HG02798 (cell line): ENCODE measurements around the gene C5orf58.

ENCODE experiments used
- ATAC-seq: cut with Tn5 transposase; IDR thresholded peaks from one replicate; pipeline ENCODE4 v1.9.1; 2021; ENCODE audit warnings: mild to moderate bottlenecking; ENCODE audit not compliant: unreplicated experiment, poor library complexity

The C5orf58 gene

GRCh38 chr5:170278611-170279458 is 46.0 kb downstream of the C5orf58 start:
- peak; percentile 85 for ATAC-seq

- ATAC-seq: no peak
Measured at GRCh38 chr5:170279459-170279817, 46.7 kb downstream of the C5orf58 start.

GRCh38 chr5:170280011-170280493 is 47.3 kb downstream of the C5orf58 start:
- no peak for ATAC-seq

DNA sequence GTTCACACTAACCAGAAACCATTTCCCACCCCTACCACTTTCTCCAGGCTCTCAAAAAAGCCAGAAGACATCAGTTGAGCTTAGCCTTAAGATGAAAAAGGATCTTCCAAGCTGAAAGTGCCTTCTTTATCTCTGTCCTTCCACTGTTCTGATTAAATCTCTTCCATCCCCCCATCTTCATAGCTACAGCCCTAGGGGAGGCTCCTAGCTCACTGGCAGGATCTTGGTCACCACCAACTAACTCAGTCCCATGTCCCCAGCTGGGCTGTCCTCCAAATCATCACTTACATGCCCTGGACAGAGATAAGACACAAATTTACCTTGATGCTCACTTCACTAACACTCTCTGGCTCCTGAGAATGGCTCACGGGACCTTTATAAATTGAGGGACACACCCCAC is 50.5 kb downstream of the C5orf58 start:
- no peak for ATAC-seq

DNA sequence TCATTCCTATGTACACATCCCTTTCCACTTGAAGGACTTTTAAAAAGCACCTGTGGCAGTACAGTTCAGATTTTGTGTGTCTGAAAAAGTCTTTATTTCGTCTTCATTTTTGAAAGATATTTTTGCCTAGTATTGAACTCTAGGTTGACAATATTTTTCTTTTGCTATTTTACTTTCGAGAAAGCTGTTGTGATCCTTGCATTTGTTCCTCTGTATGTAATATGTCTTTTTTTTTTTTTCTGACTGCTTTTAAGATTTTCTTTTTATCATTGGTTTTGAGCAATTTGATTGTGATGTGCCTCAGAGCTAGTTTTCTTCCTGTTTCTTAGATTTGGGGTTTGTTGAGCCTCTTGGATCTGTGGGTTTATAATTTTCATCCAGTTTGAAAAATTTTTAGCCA is 51.4 kb downstream of the C5orf58 start:
- no peak for ATAC-seq

DNA sequence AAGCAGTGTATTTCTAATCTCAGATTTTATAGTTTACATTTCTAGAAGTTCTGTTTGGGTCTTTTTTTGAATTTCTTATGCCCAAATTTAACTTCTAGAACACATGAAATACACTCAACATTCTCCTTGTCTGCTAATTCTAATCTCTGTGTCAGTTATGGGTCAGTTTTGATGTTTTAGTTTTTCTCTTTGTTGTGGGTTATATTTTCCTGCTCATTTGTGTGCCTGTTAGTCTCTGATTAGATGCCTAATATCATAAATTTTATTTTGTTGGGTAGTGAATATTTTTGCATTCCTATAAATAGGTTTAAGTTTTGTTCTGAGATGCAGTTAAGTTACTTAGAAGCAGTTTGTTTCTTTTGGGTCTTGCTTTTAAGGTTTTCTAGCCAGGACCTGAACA is 52.4 kb downstream of the C5orf58 start:
- no peak for ATAC-seq

DNA sequence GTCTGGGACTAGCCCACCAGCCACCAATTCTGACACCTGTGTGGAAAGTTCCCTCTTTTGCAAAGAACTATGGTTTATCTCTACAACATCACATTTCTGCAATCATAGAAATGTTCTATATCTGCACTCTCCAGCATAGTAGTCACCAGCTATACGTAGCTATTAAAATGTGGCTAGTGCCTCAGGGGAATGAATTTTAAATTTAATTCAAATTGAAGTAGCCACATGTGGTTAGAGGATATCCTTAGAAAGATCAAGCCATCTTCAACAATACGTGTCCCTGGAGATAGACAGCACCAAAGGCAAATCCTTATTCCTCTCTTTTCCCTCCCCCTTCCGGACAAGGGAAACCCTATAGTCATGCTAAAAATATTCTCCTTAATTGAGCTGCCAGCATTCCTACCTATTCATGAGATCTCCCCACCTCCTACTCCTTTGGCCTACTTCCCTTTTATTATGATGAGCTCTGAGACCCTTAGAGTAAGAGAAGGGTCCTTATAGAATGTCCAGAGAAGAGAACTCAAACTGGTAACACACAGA is 53.7 kb downstream of the C5orf58 start:
- no peak for ATAC-seq

GRCh38 chr5:170287532-170287931 is 54.7 kb downstream of the C5orf58 start:
- no peak for ATAC-seq

DNA sequence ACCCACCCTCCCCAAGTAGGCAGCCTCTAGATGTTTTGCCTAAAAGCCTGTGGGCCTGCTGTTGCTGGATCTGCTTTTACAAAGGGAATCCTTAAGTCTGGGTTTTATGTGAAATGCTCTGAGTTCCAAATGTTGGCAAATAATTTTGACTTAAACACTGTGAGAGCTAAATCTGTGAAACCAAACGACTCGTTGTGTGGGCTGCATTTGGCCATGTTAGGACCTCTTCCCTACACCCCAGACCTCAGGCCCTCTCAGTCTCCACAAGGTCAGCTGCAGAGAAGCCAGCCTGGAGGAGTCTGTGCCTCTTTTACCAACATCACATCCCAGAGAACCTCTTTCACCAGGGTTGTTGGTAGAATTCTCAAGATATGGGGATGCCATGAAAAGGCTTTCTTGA is 55.4 kb downstream of the C5orf58 start:
- no peak for ATAC-seq

GRCh38 chr5:170288551-170288950 is 55.8 kb downstream of the C5orf58 start:
- ATAC-seq: no peak

DNA sequence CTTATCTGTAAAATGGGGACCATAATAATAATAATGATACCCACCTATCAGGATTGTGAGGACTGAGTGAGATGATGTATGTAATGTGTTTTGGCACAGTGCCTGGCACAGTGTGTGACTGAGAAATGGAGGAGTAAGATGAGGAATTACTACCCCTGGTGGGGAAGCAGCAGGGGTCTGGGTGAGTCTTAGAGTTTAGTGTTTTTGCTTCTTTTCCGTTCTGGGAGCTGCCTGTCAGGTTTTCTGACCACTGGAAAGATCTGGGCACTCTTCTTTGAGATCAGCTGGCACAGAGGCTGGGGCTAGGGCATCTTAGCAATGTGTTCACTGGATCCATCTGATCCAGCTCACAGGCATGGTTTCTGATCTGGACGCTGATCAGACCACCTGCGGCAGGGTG is 56.3 kb downstream of the C5orf58 start:
- ATAC-seq: no peak

DNA sequence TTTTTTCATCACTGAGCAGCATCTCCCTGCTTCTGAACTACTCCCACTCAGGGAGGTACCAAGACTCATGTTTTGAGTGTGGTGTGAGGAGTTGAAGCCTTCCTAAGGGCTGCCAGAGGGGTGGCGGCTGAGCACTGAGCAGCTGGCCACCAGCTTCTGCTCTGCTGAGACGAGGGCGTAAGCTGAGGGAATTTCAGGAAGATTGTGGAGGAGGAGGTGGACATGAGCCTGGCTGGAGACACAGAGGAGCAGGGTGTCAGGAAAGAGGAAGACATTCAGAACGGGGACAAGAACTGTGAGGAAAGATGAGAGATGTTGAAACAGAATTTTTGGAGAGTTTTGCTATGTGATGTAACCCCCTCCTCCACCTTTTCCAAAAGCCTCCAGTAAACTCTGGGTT is 57.0 kb downstream of the C5orf58 start:
- ATAC-seq: no peak

DNA sequence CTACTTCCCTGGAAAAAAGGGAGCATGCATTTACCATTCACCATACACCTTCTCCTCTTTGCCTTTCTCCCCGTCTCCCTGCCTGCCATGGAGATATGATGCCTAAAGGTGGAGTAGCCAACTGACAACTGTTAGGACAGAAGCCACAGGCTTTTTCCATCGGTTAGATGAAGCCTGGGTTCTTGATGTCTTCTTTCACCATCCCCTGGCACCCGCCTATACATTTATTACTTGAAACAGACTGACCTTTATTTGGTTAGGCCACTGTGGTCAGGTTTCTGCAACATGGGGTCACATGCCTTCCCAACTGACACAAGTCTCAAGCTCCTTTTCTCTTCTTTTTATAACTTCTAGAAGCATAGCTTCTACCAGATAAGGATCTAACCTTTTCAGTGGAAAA is 57.7 kb downstream of the C5orf58 start:
- ATAC-seq: no peak

GRCh38 chr5:170292179-170293104 is 59.7 kb downstream of the C5orf58 start:
- ATAC-seq: no peak

- peak; percentile 80 for ATAC-seq
Measured at GRCh38 chr5:170293273-170293672, 60.5 kb downstream of the C5orf58 start.

DNA sequence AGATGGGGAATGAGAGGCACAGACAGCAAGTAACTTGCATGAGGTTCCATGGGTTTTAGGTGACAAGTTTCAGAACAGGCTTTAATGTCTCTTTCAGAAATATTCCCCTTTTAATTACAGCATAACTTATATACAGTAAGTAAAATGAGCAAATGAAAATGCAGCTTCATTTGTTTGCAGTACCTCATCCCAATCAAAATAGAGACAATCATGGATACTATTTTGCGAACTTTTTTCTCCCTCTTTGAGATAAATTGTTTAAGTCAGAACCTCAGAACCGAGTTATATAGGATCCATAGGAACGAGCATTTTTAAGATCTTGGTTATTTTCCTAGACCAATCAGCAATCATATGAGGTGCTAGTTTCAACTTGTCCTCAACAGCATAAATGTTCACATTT is 61.3 kb downstream of the C5orf58 start:
- ATAC-seq: no peak

DNA sequence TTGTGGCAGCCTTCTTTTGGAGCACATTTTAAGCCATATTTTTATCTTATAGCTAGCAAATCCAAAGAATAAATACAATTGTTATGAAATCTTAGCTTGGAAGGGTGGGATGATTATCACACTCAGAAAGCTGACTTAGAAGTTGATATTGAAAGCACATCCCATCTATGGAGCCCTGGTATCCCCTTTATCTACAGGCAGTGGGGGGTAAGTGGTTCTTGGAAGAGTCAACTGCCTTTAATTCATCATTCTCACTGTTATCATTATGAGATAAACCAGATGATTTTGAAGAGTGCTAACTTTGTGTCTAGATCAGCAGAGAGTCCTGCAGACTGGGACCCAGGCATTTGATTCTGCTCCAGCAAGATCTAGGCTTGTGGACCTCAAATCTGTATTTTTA is 61.8 kb downstream of the C5orf58 start:
- no peak for ATAC-seq
